SK-N-SH treated with all-trans-retinoic acid at 6 μM for 48 hours (cell line): ENCODE results near the gene METTL22.

Experiments used
- TSHZ2 ChIP-seq: fragments of 250-450 bp; sonication (Bioruptor Pico); IDR thresholded peaks from 2 replicates; pipeline ENCODE4 v1.5.0; 2020; ENCODE audit warnings: mild to moderate bottlenecking, moderate library complexity
- ZFP30 ChIP-seq: fragments of 450-650 bp; formaldehyde crosslinking; IDR thresholded peaks from 2 replicates; pipeline ENCODE4 v1.5.0; 2022; ENCODE audit warnings: mild to moderate bottlenecking, moderate library complexity
- TF ChIP-seq, protein P1 (sequence below): fragments of 250-450 bp; sonication (Bioruptor Pico); IDR thresholded peaks from 2 replicates; pipeline ENCODE4 v1.5.1; 2020; ENCODE audit warnings: low read depth, mild to moderate bottlenecking, moderate library complexity

GRCh38 chr16:8627456-8627855 is 6.0 kb downstream of the METTL22 start:
- TF ChIP-seq ZFP30 (CRISPR knock-in tag) (no peak), TSHZ2 (CRISPR knock-in tag) (no peak)
- TF ChIP-seq, protein P1, sequence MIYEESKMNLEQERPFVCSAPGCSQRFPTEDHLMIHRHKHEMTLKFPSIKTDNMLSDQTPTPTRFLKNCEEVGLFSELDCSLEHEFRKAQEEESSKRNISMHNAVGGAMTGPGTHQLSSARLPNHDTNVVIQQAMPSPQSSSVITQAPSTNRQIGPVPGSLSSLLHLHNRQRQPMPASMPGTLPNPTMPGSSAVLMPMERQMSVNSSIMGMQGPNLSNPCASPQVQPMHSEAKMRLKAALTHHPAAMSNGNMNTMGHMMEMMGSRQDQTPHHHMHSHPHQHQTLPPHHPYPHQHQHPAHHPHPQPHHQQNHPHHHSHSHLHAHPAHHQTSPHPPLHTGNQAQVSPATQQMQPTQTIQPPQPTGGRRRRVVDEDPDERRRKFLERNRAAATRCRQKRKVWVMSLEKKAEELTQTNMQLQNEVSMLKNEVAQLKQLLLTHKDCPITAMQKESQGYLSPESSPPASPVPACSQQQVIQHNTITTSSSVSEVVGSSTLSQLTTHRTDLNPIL (CRISPR knock-in tag), result no peak
